ENCODE data around the gene PMM1.
"Not testable (repeated sequence)": the region's sequence is repeated elsewhere in the genome, so short reads cannot be mapped to it uniquely, and the experiment has no call there.

DNA sequence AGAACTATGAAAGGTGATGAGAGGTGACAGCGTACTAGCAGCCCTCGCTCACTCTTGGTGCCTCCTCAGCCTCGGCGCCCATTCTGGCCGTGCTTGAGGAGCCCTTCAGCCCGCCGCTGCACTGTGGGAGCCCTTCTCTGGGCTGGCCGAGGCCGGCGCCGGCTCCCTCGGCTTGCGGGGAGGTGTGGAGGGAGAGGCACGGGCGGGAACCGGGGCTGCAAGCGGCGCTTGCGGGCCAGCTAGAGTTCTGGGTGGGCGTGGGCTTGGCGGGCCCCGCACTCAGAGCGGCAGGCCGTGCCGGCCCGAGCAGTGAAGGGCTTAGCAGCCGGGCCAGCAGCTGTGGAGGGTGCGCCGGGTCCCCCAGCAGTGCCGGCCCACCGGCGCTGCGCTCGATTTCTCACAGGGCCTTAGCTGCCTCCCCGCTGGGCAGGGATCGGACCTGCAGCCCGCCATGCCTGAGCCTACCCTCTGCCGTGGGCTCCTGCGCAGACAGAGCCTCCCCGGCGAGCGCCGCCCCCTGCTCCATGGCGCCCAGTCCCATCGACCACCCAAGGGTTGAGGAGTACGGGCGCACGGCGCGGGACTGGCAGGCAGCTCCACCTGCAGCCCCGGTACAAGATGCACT is 3.8 kb upstream of the PMM1 start:
- TF ChIP-seq, protein P1, sequence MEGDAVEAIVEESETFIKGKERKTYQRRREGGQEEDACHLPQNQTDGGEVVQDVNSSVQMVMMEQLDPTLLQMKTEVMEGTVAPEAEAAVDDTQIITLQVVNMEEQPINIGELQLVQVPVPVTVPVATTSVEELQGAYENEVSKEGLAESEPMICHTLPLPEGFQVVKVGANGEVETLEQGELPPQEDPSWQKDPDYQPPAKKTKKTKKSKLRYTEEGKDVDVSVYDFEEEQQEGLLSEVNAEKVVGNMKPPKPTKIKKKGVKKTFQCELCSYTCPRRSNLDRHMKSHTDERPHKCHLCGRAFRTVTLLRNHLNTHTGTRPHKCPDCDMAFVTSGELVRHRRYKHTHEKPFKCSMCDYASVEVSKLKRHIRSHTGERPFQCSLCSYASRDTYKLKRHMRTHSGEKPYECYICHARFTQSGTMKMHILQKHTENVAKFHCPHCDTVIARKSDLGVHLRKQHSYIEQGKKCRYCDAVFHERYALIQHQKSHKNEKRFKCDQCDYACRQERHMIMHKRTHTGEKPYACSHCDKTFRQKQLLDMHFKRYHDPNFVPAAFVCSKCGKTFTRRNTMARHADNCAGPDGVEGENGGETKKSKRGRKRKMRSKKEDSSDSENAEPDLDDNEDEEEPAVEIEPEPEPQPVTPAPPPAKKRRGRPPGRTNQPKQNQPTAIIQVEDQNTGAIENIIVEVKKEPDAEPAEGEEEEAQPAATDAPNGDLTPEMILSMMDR (conservative IDR thresholded peaks at IDR 0.05), result not testable (repeated sequence)
- not testable (repeated sequence) for TF ChIP-seq EZH2 (IDR thresholded peaks at IDR 0.05; ENCODE audit: low read depth)

Measured in PC-9 (cell line).